Sigmoid colon (tissue), 7 donors: ENCODE data around the gene SWT1. TPM values are rescaled to one million over a fixed set of nuclear protein-coding genes. Genes with fewer than 3 reads are reported as not detected.

Source experiments
- DNase-seq: peaks from one replicate; pipeline ENCODE4 v3.0.0-alpha.2; 2019
- H3K27ac ChIP-seq, 4 donors: fragments of 200-600 bp; sonication (generic); one replicate each; pipeline ENCODE4 v1.5.1; 2016 to 2019; ENCODE audit warnings: mild to moderate bottlenecking in 1 of 4
- H3K27me3 ChIP-seq, 3 donors: fragments of 200-600 bp; sonication (generic); one replicate each; pipeline ENCODE4 v1.5.1; 2019; ENCODE audit warnings: mild to moderate bottlenecking in 1 of 3
- H3K36me3 ChIP-seq, 4 donors: fragments of 200-600 bp; sonication (generic); one replicate each; pipeline ENCODE4 v1.5.1; 2016 to 2019
- H3K4me1 ChIP-seq, 4 donors: fragments of 200-600 bp; sonication (generic); one replicate each; pipeline ENCODE4 v1.5.1; 2017 to 2019
- H3K4me3 ChIP-seq, 4 donors: fragments of 200-600 bp; sonication (generic); one replicate each; pipeline ENCODE4 v1.5.1; 2017 to 2019; ENCODE audit warnings: mild to moderate bottlenecking in 2 of 4, moderate library complexity in 1 of 4
- H3K9me3 ChIP-seq, 4 donors: fragments of 200-600 bp in 3 of 4; sonication (generic) in 3 of 4; one replicate each; pipeline versions ENCODE4 v1.5.1 to v1.6.1; 2013 to 2019
- CTCF ChIP-seq, 4 experiments: fragments of 450-650 bp in 3 of 4; fragments of 200-600 bp in 1 of 4; IDR thresholded peaks; one replicate each; pipeline ENCODE4 v1.5.1; 2016 to 2019; ENCODE audit warnings: antibody characterized with exemption in 4 of 4, mild to moderate bottlenecking in 3 of 4, moderate library complexity in 2 of 4
- EP300 ChIP-seq, 4 donors: sonication (generic); formaldehyde crosslinking; IDR thresholded peaks; one replicate each; pipeline ENCODE4 v1.6.1; 2017; ENCODE audit warnings: antibody characterized with exemption in 4 of 4
- POLR2A ChIP-seq, 2 donors: fragments of 450-650 bp; IDR thresholded peaks; one replicate each; pipeline ENCODE4 v1.6.1; 2016; ENCODE audit warnings: antibody characterized with exemption in 2 of 2, mild to moderate bottlenecking in 2 of 2, moderate library complexity in 2 of 2
- POLR2AphosphoS5 ChIP-seq, 4 donors: sonication (generic); formaldehyde crosslinking; IDR thresholded peaks; one replicate each; pipeline ENCODE4 v1.6.1; 2017; ENCODE audit warnings: antibody characterized with exemption in 4 of 4
- WGBS, 2 donors: extraction: QIAGEN DNeasy Blood & Tissue Kit; methylation state at CpG; one replicate each; pipeline ENCODE4 v1.1.7; 2013; 5-methylcytosine and 5-hydroxymethylcytosine counted together
- intact Hi-C: fragments of 100-400 bp; cut with DNase I; formaldehyde crosslinking; loops from one replicate; pipeline ENCODE4 v1.15.1; 2023
- polyA plus RNA-seq, 3 donors: library from polyadenylated mRNA; stranded (reverse); fragments of 200-250 nt; gene quantifications; one replicate each; pipeline ENCODE4 v1.2.3, GENCODE V29; 2013
- total RNA-seq, 4 donors: library from RNA; depleted of rRNA; stranded (reverse); fragments of >200 nt; gene quantifications; one replicate each; pipeline ENCODE4 v1.1.0, GENCODE V29; 2016
- donor health status: healthy with polysubstance abuse.
- donor health status: Bipolar disorder and iron deficiency.
- donor health status: healthy.

Gene SWT1
- total and polyA plus RNA-seq, 7 donors, result 2.2 to 12.7 (median 6.8) TPM

- no peak for TF ChIP-seq CTCF (IDR thresholded peaks at IDR 0.05)
- no peak for TF ChIP-seq POLR2A (IDR thresholded peaks at IDR 0.05)
- TF ChIP-seq POLR2AphosphoS5 (IDR thresholded peaks at IDR 0.05), result no peak
- no peak for TF ChIP-seq EP300 (IDR thresholded peaks at IDR 0.05)
- peaks cover 0 to 12% (median 4%) of the 10 kb centered on the region in 4 donors for H3K36me3 ChIP-seq
- peaks cover 0 to 34% (median 24%) of the 10 kb centered on the region in 4 donors for H3K4me1 ChIP-seq
- H3K9me3 ChIP-seq, result no peaks in the 10 kb centered on the region
- WGBS, 2 donors, result 23 to 34% methylated on average over 2 of the region's 2 CpGs
- H3K4me3 ChIP-seq, result peak overlapping the region in 3 of 4 donors; percentile 79 to 88 (median 82)
- peak overlapping the region; percentile 97 to 99 (median 99) for H3K27ac ChIP-seq
- intact Hi-C loops, result loop anchor here (5.0 to 10.0 kb wide), 3 partner anchors 108 to 348 kb away; partner anchors contain the start of gene RNF2
- no peaks in the 10 kb centered on the region for H3K27me3 ChIP-seq
- no peak for DNase-seq
Measured at GRCh38 chr1:185154912-185155513, 2.0 kb upstream of the SWT1 start.

- H3K27ac ChIP-seq, result peak overlapping the region; percentile 97 to 99 (median 99)
- H3K9me3 ChIP-seq, result no peaks in the 10 kb centered on the region
- H3K27me3 ChIP-seq, result no peaks in the 10 kb centered on the region
- TF ChIP-seq CTCF (IDR thresholded peaks at IDR 0.05) (no peak), POLR2A (IDR thresholded peaks at IDR 0.05) (no peak), POLR2AphosphoS5 (IDR thresholded peaks at IDR 0.05) (peak in 1 of 4 donors; percentile 9)
- H3K4me3 ChIP-seq, result peak overlapping the region; percentile 79 to 92 (median 85)
- no peak for DNase-seq
- peaks cover 0 to 5% (median under 1%) of the 10 kb centered on the region in 4 donors for H3K36me3 ChIP-seq
- peaks cover 0 to 34% (median 24%) of the 10 kb centered on the region in 4 donors for H3K4me1 ChIP-seq
- 2 to 7% methylated on average over 11 of the region's 11 CpGs for WGBS, 2 donors
- intact Hi-C loops, result loop anchor here (2.0 to 10.0 kb wide), 5 partner anchors 108 to 401 kb away; partner anchors contain the start of genes EDEM3, IVNS1ABP and RNF2
Measured at GRCh38 chr1:185155600-185156287, 1.2 kb upstream of the SWT1 start.

- no peaks in the 10 kb centered on the region for H3K9me3 ChIP-seq
- H3K4me1 ChIP-seq, result peaks cover 0 to 34% (median 24%) of the 10 kb centered on the region in 4 donors
- H3K36me3 ChIP-seq, result peaks cover 0 to 4% (median 0%) of the 10 kb centered on the region in 4 donors
- H3K4me3 ChIP-seq, result peak overlapping the region; percentile 79 to 92 (median 85)
- 0% methylated on average over 30 of the region's 30 CpGs for WGBS, 2 donors
- H3K27ac ChIP-seq, result peak overlapping the region; percentile 97 to 99 (median 99)
- TF ChIP-seq EP300 (IDR thresholded peaks at IDR 0.05) (peak in 1 of 4 donors; percentile 3), POLR2AphosphoS5 (IDR thresholded peaks at IDR 0.05) (no peak)
- H3K27me3 ChIP-seq, result no peaks in the 10 kb centered on the region
- intact Hi-C loops, result loop anchor here (2.0 to 10.0 kb wide), 5 partner anchors 109 to 402 kb away; partner anchors contain the start of genes EDEM3, IVNS1ABP and RNF2
- no peak for DNase-seq
Measured at GRCh38 chr1:185156288-185156853, 596 bp upstream of the SWT1 start.

GRCh38 chr1:185157599-185158412, 839 bp downstream of the SWT1 start:
- intact Hi-C loops, result loop anchor here (2.0 to 10.0 kb wide), 5 partner anchors 111 to 403 kb away; partner anchors contain the start of genes EDEM3, IVNS1ABP and RNF2

More at GRCh38 chr1:185157599-185158412, 839 bp downstream of the SWT1 start:
- Histone ChIP-seq H3K36me3 (peaks cover 0 to 19% (median 0%) of the 10 kb centered on the region in 4 donors), H3K4me3 (peak overlapping the region; percentile 79 to 92 (median 85)), H3K27me3 (no peaks in the 10 kb centered on the region), H3K4me1 (peaks cover 0 to 34% (median 23%) of the 10 kb centered on the region in 4 donors), H3K27ac (peak overlapping the region; percentile 97 to 99 (median 99)), H3K9me3 (no peaks in the 10 kb centered on the region)
- TF ChIP-seq POLR2AphosphoS5 (IDR thresholded peaks at IDR 0.05) (no peak), CTCF (IDR thresholded peaks at IDR 0.05) (no peak), POLR2A (IDR thresholded peaks at IDR 0.05) (no peak), EP300 (IDR thresholded peaks at IDR 0.05) (no peak)
- WGBS, 2 donors, result 1 to 3% methylated on average over 20 of the region's 20 CpGs
- DNase-seq, result no peak
